ENCODE data around the gene BDKRB1.

The BDKRB1 gene

DNA sequence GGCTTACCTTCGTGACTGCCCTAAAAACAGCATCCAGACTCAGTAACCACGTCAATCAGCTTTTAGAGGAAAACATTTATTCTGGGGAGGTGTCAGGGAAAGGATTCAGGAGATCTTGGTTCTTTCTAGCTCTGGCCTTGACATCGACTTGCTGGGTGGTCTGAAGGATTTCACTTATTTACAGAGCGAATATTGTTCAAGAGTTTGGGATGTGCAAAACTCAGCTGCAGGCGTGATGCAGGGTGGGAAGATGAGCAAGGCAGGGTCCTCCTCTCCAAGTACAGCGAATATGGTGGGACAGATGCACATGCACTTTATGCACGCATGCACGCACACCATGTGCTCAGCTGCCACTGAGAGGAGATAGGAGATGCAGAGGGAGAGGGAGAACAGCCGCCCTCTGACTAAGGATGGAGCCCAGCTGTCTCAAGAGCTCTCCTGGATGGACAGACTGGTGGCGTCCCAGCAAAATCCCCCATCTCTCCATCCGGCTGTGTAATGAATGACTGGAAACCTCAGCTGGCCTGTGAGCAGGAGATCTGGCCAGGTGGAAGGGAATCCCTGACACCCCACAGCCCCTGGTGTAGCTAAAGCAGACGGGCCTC is 24.4 kb upstream of the BDKRB1 start:
- TF ChIP-seq, protein P1, sequence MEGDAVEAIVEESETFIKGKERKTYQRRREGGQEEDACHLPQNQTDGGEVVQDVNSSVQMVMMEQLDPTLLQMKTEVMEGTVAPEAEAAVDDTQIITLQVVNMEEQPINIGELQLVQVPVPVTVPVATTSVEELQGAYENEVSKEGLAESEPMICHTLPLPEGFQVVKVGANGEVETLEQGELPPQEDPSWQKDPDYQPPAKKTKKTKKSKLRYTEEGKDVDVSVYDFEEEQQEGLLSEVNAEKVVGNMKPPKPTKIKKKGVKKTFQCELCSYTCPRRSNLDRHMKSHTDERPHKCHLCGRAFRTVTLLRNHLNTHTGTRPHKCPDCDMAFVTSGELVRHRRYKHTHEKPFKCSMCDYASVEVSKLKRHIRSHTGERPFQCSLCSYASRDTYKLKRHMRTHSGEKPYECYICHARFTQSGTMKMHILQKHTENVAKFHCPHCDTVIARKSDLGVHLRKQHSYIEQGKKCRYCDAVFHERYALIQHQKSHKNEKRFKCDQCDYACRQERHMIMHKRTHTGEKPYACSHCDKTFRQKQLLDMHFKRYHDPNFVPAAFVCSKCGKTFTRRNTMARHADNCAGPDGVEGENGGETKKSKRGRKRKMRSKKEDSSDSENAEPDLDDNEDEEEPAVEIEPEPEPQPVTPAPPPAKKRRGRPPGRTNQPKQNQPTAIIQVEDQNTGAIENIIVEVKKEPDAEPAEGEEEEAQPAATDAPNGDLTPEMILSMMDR (IDR thresholded peaks at IDR 0.05; ENCODE audit: control insufficient read depth, insufficient read depth, low read depth, low read length, missing control alignments) = no peak
- no peak overlapping the region for H3K4me3 ChIP-seq (ENCODE audit: control insufficient read depth, low read depth, low read length)
- DNase-seq (ENCODE audit: low read depth) = no peak

DNA sequence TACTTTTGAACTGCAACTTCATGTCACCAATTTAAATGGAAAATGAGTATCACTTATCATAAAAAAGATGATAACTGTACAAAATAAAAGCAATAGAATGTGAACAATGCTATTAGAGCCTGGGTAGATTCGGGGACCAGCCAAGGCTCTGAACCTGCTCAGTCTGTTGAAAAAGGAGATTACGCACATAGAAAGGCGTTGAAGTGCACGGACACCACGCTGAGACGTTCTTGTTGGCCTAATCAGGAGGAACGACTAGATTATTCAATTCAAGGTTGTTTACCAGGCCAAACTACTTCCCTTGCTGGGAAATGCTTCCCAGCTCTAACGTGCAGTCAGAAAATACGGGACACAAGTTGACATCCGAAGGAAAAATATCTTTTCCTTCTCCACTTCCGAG is 23.5 kb upstream of the BDKRB1 start:
- TF ChIP-seq, protein P1 (IDR thresholded peaks at IDR 0.05; ENCODE audit: control insufficient read depth, insufficient read depth, low read depth, low read length, missing control alignments) = no peak
- no peak for DNase-seq (ENCODE audit: low read depth)
- no peak overlapping the region for H3K4me3 ChIP-seq (ENCODE audit: control insufficient read depth, low read depth, low read length)

DNA sequence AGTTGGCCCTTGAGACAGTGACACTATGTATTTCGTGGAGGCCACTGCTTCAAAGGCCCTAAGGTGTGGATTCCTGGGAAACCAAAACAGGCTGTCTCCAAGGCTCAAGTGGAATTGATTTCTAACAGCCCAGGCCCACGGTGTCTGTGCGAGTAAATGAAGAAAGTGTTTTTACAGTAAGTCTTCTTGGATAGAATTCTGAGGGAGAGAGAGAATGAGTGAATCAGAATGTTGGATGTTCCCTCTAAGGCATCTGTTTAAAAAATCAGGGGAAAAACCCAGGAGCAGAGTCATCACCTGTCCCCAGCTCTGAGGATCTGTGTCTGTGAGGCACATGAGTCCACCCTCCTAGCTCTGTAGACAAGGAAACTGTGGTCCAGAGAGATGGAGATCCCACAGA is 22.3 kb upstream of the BDKRB1 start:
- TF ChIP-seq, protein P1 (IDR thresholded peaks at IDR 0.05; ENCODE audit: control insufficient read depth, insufficient read depth, low read depth, low read length, missing control alignments) = no peak
- no peak for DNase-seq (ENCODE audit: low read depth)
- H3K4me3 ChIP-seq (ENCODE audit: control insufficient read depth, low read depth, low read length) = no peak overlapping the region

DNA sequence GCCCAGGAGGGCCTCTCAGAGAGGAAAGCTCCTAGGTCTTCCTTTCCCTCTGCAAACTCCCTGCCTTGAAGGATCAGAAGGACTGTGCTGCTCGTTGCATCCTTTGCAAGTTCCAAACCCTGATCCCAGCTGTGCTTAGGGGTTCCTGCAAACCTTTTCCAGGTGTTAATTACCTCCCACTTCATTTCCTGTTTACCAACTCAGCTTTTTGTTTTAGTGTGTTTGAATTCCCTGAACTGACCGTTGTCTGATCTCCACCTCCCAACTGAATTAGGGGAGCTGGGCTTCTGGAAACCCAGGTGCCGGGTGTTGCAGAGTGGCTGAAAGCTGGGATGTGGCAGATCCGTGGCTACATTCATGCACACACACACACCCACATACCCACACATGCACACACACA is 20.6 kb upstream of the BDKRB1 start:
- no peak for DNase-seq (ENCODE audit: low read depth)
- no peak overlapping the region for H3K4me3 ChIP-seq (ENCODE audit: control insufficient read depth, low read depth, low read length)
- TF ChIP-seq, protein P1 (IDR thresholded peaks at IDR 0.05; ENCODE audit: control insufficient read depth, insufficient read depth, low read depth, low read length, missing control alignments) = no peak

DNA sequence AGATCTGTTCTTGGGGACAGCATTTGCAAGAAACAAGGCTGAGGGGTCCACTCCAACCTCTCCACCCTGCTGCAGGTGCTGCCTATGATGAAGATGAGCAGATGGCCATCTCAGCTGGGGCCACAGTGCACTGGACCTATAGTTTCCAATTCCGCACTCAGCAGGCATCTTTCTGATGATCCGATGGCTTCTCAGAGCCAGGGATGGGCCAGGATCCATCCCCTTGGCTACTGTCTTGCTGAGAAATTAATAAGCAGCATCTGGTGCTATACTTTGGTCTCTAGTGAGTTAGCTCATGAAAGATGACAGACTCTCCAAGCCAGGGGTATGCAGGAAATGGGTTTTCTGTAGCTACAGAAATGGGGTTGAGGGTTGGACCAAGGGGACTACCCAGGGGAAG is 18.4 kb upstream of the BDKRB1 start:
- no peak for DNase-seq (ENCODE audit: low read depth)
- TF ChIP-seq, protein P1 (IDR thresholded peaks at IDR 0.05; ENCODE audit: control insufficient read depth, insufficient read depth, low read depth, low read length, missing control alignments) = no peak
- H3K4me3 ChIP-seq (ENCODE audit: control insufficient read depth, low read depth, low read length) = no peak overlapping the region

DNA sequence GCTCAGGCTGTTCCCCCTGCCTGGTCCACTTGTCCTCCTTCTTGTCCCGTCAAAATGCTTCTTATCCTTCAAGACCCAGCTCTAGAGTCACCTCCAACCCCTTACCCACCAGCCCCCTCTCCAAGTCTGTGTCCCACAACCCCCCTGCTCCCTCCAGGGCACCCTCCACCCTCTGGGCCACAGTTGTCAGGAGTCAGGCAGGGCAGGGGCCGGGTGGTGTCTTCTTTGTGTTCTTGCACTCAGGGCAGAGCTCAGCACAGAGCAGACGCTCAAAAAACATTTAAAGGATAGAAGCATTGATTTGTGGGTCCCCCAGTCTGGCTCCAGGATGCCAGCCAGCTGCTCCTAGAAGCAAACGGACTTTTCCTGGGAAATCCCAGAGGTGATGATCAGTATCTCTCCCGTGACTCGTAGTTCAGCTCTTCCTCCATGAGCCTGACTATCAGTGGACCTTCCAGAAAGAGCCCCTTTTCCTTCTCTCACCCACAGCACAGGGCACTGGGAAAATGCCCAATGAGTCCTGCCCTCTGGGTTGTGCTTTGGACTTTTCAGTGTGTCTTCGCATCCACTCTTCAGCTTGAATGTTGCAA is 17.2 kb upstream of the BDKRB1 start:
- TF ChIP-seq, protein P1 (IDR thresholded peaks at IDR 0.05; ENCODE audit: control insufficient read depth, insufficient read depth, low read depth, low read length, missing control alignments) = no peak
- no peak overlapping the region for H3K4me3 ChIP-seq (ENCODE audit: control insufficient read depth, low read depth, low read length)
- no peak for DNase-seq (ENCODE audit: low read depth)
